ENCODE data around the gene PROB1. TPM values are rescaled to one million over a fixed set of nuclear protein-coding genes. Genes with fewer than 3 reads are reported as not detected.

The PROB1 gene
- total and polyA plus RNA-seq, 11 donors, result 18.9 to 63.4 (median 35.8) TPM

GRCh38 chr5:139395844-139396640, 1.1 kb upstream of the PROB1 start:
- H3K4me1 ChIP-seq, result peaks cover 5 to 68% (median 48%) of the 10 kb centered on the region in 12 donors
- H3K9me3 ChIP-seq, result no peaks in the 10 kb centered on the region
- TF ChIP-seq POLR2A (IDR thresholded peaks at IDR 0.05), result peak in 1 of 2 donors; percentile 28
- TF ChIP-seq CTCF (IDR thresholded peaks at IDR 0.05), result no peak
- peak overlapping the region; percentile 84 to 97 (median 93) for H3K27ac ChIP-seq
- ATAC-seq (peak; percentile 22 to 47 (median 40)), DNase-seq (peak in 2 of 5 donors; percentile 60 to 79)
- intact Hi-C loops (cut with DNase I), result loop anchor here in 4 of 10 donors (1.0 to 10.0 kb wide), 4 partner anchors 19 to 101 kb away; partner anchors contain the start of gene MATR3 (in 1 of the 4)
- H3K4me3 ChIP-seq, result peak overlapping the region in 9 of 12 donors; percentile 65 to 82 (median 70)
- 54 to 66% (median 61%) methylated on average over 8 of the region's 8 CpGs for WGBS, 4 donors
- H3K36me3 ChIP-seq, result peaks cover 0 to 22% (median 0%) of the 10 kb centered on the region in 9 donors
- peaks cover 0 to 28% (median 0%) of the 10 kb centered on the region in 9 donors for H3K27me3 ChIP-seq

- Histone ChIP-seq H3K4me3 (peak overlapping the region; percentile 65 to 82 (median 69)), H3K36me3 (peaks cover 0 to 14% (median 0%) of the 10 kb centered on the region in 9 donors), H3K9me3 (no peaks in the 10 kb centered on the region), H3K27ac (peak overlapping the region; percentile 84 to 97 (median 93)), H3K4me1 (peaks cover 5 to 80% (median 51%) of the 10 kb centered on the region in 12 donors), H3K27me3 (peaks cover 0 to 28% (median 0%) of the 10 kb centered on the region in 9 donors)
- 1 to 3% (median 2%) methylated on average over 14 to 62 of the region's 62 CpGs; no CpG with 5 or more reads in 1 of the 4 donors for WGBS, 4 donors
- no peak for TF ChIP-seq POLR2A (IDR thresholded peaks at IDR 0.05)
- peak; percentile 26 to 78 (median 44) for TF ChIP-seq CTCF (IDR thresholded peaks at IDR 0.05)
- DNase-seq (peak in 4 of 5 donors; percentile 72 to 87 (median 78)), ATAC-seq (peak in 3 of 4 donors; percentile 11 to 50 (median 33))
- intact Hi-C loops (cut with DNase I), result loop anchor here in 5 of 10 donors (2.0 to 10.0 kb wide), 4 partner anchors 21 to 99 kb away; partner anchors contain the start of genes PAIP2 (in 5 of the 5) and MATR3 (in 1 of the 5)
Observed at GRCh38 chr5:139394123-139394653, 716 bp downstream of the PROB1 start.

GRCh38 chr5:139393497-139394122, 1.3 kb downstream of the PROB1 start:
- intact Hi-C loops (cut with DNase I), result loop anchor here in 5 of 10 donors (2.0 to 10.0 kb wide), 4 partner anchors 21 to 99 kb away; partner anchors contain the start of genes PAIP2 (in 5 of the 5) and MATR3 (in 1 of the 5)
- peaks cover 5 to 86% (median 54%) of the 10 kb centered on the region in 12 donors for H3K4me1 ChIP-seq
- peak overlapping the region; percentile 84 to 97 (median 93) for H3K27ac ChIP-seq
- no peaks in the 10 kb centered on the region for H3K9me3 ChIP-seq
- 10 to 41% (median 19%) methylated on average over 23 to 49 of the region's 49 CpGs for WGBS, 4 donors
- DNase-seq, result no peak
- H3K27me3 ChIP-seq, result peaks cover 0 to 28% (median 0%) of the 10 kb centered on the region in 9 donors
- peaks cover 0 to 14% (median 0%) of the 10 kb centered on the region in 9 donors for H3K36me3 ChIP-seq
- H3K4me3 ChIP-seq, result peak overlapping the region; percentile 65 to 82 (median 69)
- ATAC-seq, result no peak
- TF ChIP-seq POLR2A (IDR thresholded peaks at IDR 0.05) (no peak), CTCF (IDR thresholded peaks at IDR 0.05) (no peak)
